Measurements from ENCODE around the gene SEMA3C. TPM values are rescaled to one million over a fixed set of nuclear protein-coding genes. Genes with fewer than 3 reads are reported as not detected.

The SEMA3C gene
- polyA plus RNA-seq, 1 donor from 2014 or later = 386 TPM

- H3K4me2 ChIP-seq (ENCODE audit: low read length) = no peak overlapping the region
- no peak overlapping the region for H3K9ac ChIP-seq (ENCODE audit: low read length)
- H3K9me2 ChIP-seq (ENCODE audit: insufficient read depth, low read length) = no peaks in the 10 kb centered on the region
- no peaks in the 10 kb centered on the region for H3K27me3 ChIP-seq (ENCODE audit: insufficient read depth, low read depth, low read length)
- H3F3A ChIP-seq (ENCODE audit: insufficient read depth, low read length, poor library complexity, severe bottlenecking) = no peaks in the 10 kb centered on the region
- no peak overlapping the region for H3K27ac ChIP-seq (ENCODE audit: low read length)
- H3K36me3 ChIP-seq (ENCODE audit: insufficient read depth, low read length) = peaks cover 5% of the 10 kb centered on the region
- TF ChIP-seq SMC3 (conservative IDR thresholded peaks at IDR 0.05; ENCODE audit: poor library complexity) (no peak), POLR2AphosphoS5 (IDR thresholded peaks at IDR 0.05) (no peak), RAD21 (conservative IDR thresholded peaks at IDR 0.05) (no peak), REST (IDR thresholded peaks at IDR 0.05; ENCODE audit: borderline replicate concordance) (no peak), CTCF (IDR thresholded peaks at IDR 0.05; ENCODE audit: poor library complexity, severe bottlenecking) (no peak), TAF1 (IDR thresholded peaks at IDR 0.05; ENCODE audit: low read depth) (no peak), MXI1 (conservative IDR thresholded peaks at IDR 0.05; ENCODE audit: poor library complexity, severe bottlenecking) (no peak), EP300 (conservative IDR thresholded peaks at IDR 0.05; ENCODE audit: poor library complexity, severe bottlenecking) (no peak), EZH2 (IDR thresholded peaks at IDR 0.05; ENCODE audit: borderline replicate concordance, insufficient read depth, low read length, poor library complexity, severe bottlenecking) (no peak)
- no peak overlapping the region for H3K4me3 ChIP-seq (ENCODE audit: low read length)
- no peaks in the 10 kb centered on the region for H4K20me1 ChIP-seq (ENCODE audit: insufficient read depth)
- no peak overlapping the region for H2AFZ ChIP-seq (ENCODE audit: low read depth, low read length)
- H3K79me2 ChIP-seq (replicated peaks; ENCODE audit: insufficient read depth, low read length) = peaks cover 16% of the 10 kb centered on the region
- no peaks in the 10 kb centered on the region for H3K9me3 ChIP-seq (ENCODE audit: low read length)
These were observed 71.8 kb downstream of the SEMA3C start for GRCh38 chr7:80847027-80847426.

- no peaks in the 10 kb centered on the region for H3K27me3 ChIP-seq (ENCODE audit: insufficient read depth, low read depth, low read length)
- H3K27ac ChIP-seq (ENCODE audit: low read length) = no peak overlapping the region
- H3K79me2 ChIP-seq (replicated peaks; ENCODE audit: insufficient read depth, low read length) = peaks cover 24% of the 10 kb centered on the region
- H3K36me3 ChIP-seq (ENCODE audit: insufficient read depth, low read length) = peaks cover 5% of the 10 kb centered on the region
- no peak overlapping the region for H2AFZ ChIP-seq (ENCODE audit: low read depth, low read length)
- no peaks in the 10 kb centered on the region for H3K9me3 ChIP-seq (ENCODE audit: low read length)
- no peak for TF ChIP-seq CTCF (IDR thresholded peaks at IDR 0.05; ENCODE audit: poor library complexity, severe bottlenecking)
- no peak for TF ChIP-seq POLR2AphosphoS5 (IDR thresholded peaks at IDR 0.05)
- TF ChIP-seq RAD21 (conservative IDR thresholded peaks at IDR 0.05) = no peak
- TF ChIP-seq EZH2 (IDR thresholded peaks at IDR 0.05; ENCODE audit: borderline replicate concordance, insufficient read depth, low read length, poor library complexity, severe bottlenecking) = no peak
- no peak for TF ChIP-seq TAF1 (IDR thresholded peaks at IDR 0.05; ENCODE audit: low read depth)
- no peak for TF ChIP-seq SMC3 (conservative IDR thresholded peaks at IDR 0.05; ENCODE audit: poor library complexity)
- TF ChIP-seq EP300 (conservative IDR thresholded peaks at IDR 0.05; ENCODE audit: poor library complexity, severe bottlenecking) = no peak
- no peak for TF ChIP-seq REST (IDR thresholded peaks at IDR 0.05; ENCODE audit: borderline replicate concordance)
- no peak for TF ChIP-seq MXI1 (conservative IDR thresholded peaks at IDR 0.05; ENCODE audit: poor library complexity, severe bottlenecking)
- H3K9me2 ChIP-seq (ENCODE audit: insufficient read depth, low read length) = no peaks in the 10 kb centered on the region
- H3K9ac ChIP-seq (ENCODE audit: low read length) = no peak overlapping the region
- no peaks in the 10 kb centered on the region for H3F3A ChIP-seq (ENCODE audit: insufficient read depth, low read length, poor library complexity, severe bottlenecking)
- H3K4me3 ChIP-seq (ENCODE audit: low read length) = no peak overlapping the region
- no peaks in the 10 kb centered on the region for H4K20me1 ChIP-seq (ENCODE audit: insufficient read depth)
- no peak overlapping the region for H3K4me2 ChIP-seq (ENCODE audit: low read length)
These were observed 73.9 kb downstream of the SEMA3C start for GRCh38 chr7:80844916-80845315.

Data from neural cell (in vitro differentiated cells).